ENCODE results near the gene APBB1IP. TPM values are rescaled to one million over a fixed set of nuclear protein-coding genes. Genes with fewer than 3 reads are reported as not detected.

The APBB1IP gene
- total RNA-seq, 1 experiment from 2014 or later: not detected

DNA sequence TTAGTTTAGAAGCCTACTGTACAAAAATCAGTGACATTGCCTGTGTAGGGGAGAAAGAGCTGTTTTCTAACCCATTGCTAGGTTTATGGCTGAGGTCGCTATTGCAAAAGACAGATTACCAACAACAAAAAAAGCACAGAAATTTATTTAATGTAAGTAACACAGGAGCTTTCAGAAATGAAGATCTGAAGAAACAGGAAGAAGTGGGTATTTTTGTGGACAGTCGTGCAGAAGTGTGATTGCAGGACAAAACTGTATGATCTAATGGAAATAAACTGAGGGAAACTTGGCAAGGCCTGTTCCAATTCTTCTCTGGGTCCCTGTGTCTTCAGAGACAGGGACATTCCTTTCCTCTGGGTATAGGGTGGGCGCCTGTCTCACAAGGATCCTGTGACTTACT, 87.4 kb downstream of the APBB1IP start:
- no peaks in the 10 kb centered on the region for H3K9me3 ChIP-seq (ENCODE audit: control insufficient read depth, low read depth, low read length)
- no peaks in the 10 kb centered on the region for H3K79me2 ChIP-seq (ENCODE audit: insufficient read depth, low read length)
- no peaks in the 10 kb centered on the region for H3K4me1 ChIP-seq (ENCODE audit: insufficient read depth, low read length)
- H3K9me3 Mint-ChIP-seq: peaks cover 0 to 1% of the 10 kb centered on the region in 2 experiments; a peak in 3 of 5 replicates
- no peak for TF ChIP-seq CTCF (conservative IDR thresholded peaks at IDR 0.05)
- H3K36me3 Mint-ChIP-seq (ENCODE audit: insufficient read depth in 1 of 3, low read depth in 3 of 3): no peaks in the 10 kb centered on the region
- no peak overlapping the region for H2AK5ac ChIP-seq (ENCODE audit: insufficient read length, low read length)
- H2BK5ac ChIP-seq (ENCODE audit: insufficient read length, low read length): no peak overlapping the region
- no peak overlapping the region for H4K8ac ChIP-seq (replicated peaks; ENCODE audit: insufficient read length, low read depth, low read length)
- H2BK15ac ChIP-seq (ENCODE audit: low read depth, low read length): no peak overlapping the region
- no peaks in the 10 kb centered on the region for H4K20me1 ChIP-seq (ENCODE audit: control insufficient read depth, insufficient read depth, insufficient read length)
- no peak overlapping the region for H3T11ph ChIP-seq (ENCODE audit: low read length)
- no peak overlapping the region for H3K18ac ChIP-seq (ENCODE audit: insufficient read length, low read depth, low read length)
- no peaks in the 10 kb centered on the region for H3K79me1 ChIP-seq (ENCODE audit: insufficient read depth, low read depth, low read length, poor library complexity, severe bottlenecking)
- no peak overlapping the region for H3K23ac ChIP-seq (ENCODE audit: insufficient read length, low read depth, low read length)
- no peak overlapping the region for H3K56ac ChIP-seq (ENCODE audit: insufficient read length, low read depth, low read length)
- H3K27me3 ChIP-seq (ENCODE audit: insufficient read depth, low read length): no peaks in the 10 kb centered on the region
- H3K27me3 Mint-ChIP-seq (ENCODE audit: low read depth): no peaks in the 10 kb centered on the region
- no peak for DNase-seq
- H3K4ac ChIP-seq (ENCODE audit: low read depth, low read length): no peak overlapping the region
- H2BK20ac ChIP-seq (ENCODE audit: low read depth, low read length, poor library complexity, severe bottlenecking): no peak overlapping the region
- H3K14ac ChIP-seq (ENCODE audit: insufficient read depth, low read length): no peak overlapping the region
- no peak overlapping the region for H4K91ac ChIP-seq (ENCODE audit: insufficient read length, low read depth, low read length)
- H3K27ac ChIP-seq (ENCODE audit: insufficient read length, low read depth, low read length): no peak overlapping the region
- H3K23me2 ChIP-seq (ENCODE audit: insufficient read length, low read depth, low read length, poor library complexity, severe bottlenecking): no peaks in the 10 kb centered on the region
- H2BK12ac ChIP-seq (ENCODE audit: insufficient read length, low read depth, low read length): no peak overlapping the region
- no peak overlapping the region for H2AFZ ChIP-seq (ENCODE audit: low read length)
- no peak overlapping the region for H3K9ac ChIP-seq (ENCODE audit: extremely low read depth, insufficient read length, low read length)
- WGBS (ENCODE audit: extremely low coverage, insufficient read length, low lambda C conversion rate): no CpG with 5 or more reads among the region's 3 CpGs
- H3K4me2 ChIP-seq (ENCODE audit: insufficient read depth, insufficient read length, low read length): no peak overlapping the region
- no peak overlapping the region for H3K4me3 Mint-ChIP-seq
- H3K27ac Mint-ChIP-seq: no peak overlapping the region
- H4K5ac ChIP-seq (ENCODE audit: insufficient read length, low read depth, low read length): no peak overlapping the region
- peaks cover 0 to 9% of the 10 kb centered on the region in 2 experiments; a peak in 2 of 4 replicates for H3K4me1 Mint-ChIP-seq
- H2BK120ac ChIP-seq (ENCODE audit: low read depth, low read length, poor library complexity, severe bottlenecking): no peak overlapping the region

All from H9 (cell line).